C4-2B (cell line): ENCODE measurements around the gene SLC44A1.

ENCODE experiments used
- ZFX ChIP-seq: fragments of 450-650 bp; IDR thresholded peaks from 2 replicates; pipeline ENCODE4 v1.6.1; 2017
- TF ChIP-seq, protein P1 (sequence below): fragments of 450-650 bp; conservative IDR thresholded peaks from 2 replicates; pipeline ENCODE4 v1.5.1; 2017; ENCODE audit warnings: mild to moderate bottlenecking

DNA sequence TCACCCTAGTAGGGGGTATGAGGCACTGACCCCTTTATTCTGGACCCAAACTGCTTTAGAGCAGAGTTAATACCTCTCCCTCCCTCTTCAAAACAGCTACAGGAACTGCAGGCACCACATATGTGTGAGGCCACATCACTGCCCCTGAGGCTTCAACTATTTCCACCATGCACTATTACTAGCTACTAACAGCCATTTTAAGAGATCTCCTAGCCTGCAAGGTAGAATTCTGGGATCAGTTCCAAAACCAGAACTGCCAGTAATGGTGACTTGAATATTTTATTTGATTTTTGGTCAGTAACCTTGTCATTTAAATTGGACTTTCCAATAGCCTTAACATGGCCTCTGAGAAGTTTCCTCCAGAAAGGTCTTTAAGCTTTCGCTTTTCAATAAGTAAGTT, 148.1 kb downstream of the SLC44A1 start:
- TF ChIP-seq, protein P1, sequence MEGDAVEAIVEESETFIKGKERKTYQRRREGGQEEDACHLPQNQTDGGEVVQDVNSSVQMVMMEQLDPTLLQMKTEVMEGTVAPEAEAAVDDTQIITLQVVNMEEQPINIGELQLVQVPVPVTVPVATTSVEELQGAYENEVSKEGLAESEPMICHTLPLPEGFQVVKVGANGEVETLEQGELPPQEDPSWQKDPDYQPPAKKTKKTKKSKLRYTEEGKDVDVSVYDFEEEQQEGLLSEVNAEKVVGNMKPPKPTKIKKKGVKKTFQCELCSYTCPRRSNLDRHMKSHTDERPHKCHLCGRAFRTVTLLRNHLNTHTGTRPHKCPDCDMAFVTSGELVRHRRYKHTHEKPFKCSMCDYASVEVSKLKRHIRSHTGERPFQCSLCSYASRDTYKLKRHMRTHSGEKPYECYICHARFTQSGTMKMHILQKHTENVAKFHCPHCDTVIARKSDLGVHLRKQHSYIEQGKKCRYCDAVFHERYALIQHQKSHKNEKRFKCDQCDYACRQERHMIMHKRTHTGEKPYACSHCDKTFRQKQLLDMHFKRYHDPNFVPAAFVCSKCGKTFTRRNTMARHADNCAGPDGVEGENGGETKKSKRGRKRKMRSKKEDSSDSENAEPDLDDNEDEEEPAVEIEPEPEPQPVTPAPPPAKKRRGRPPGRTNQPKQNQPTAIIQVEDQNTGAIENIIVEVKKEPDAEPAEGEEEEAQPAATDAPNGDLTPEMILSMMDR = no peak
- no peak for TF ChIP-seq ZFX
